Gastrocnemius medialis (tissue), 4 donors: ENCODE results near the gene TSACC. TPM values are rescaled to one million over a fixed set of nuclear protein-coding genes. Genes with fewer than 3 reads are reported as not detected.

Experiments
- ATAC-seq, 2 donors: fragments of 150-250 bp; one replicate each; pipeline ENCODE4 v1.9.1; 2016
- DNase-seq, 2 donors: peaks; one replicate each; pipeline ENCODE4 v3.0.0-alpha.2; 2019
- H3K27ac ChIP-seq, 4 donors: fragments of 200-600 bp; sonication (generic); 1 replicate in 1 of 4; 2 replicates in 3 of 4; pipeline ENCODE4 v1.5.1; 2016 to 2018; ENCODE audit warnings: mild to moderate bottlenecking in 2 of 4, moderate library complexity in 1 of 4
- H3K27me3 ChIP-seq, 3 donors: fragments of 200-600 bp; sonication (generic) in 2 of 3; 1 replicate in 1 of 3; 2 replicates in 2 of 3; pipeline versions ENCODE4 v1.5.1 to v1.6.0; 2016 to 2019; ENCODE audit warnings: mild to moderate bottlenecking in 1 of 3, moderate library complexity in 1 of 3
- H3K36me3 ChIP-seq, 2 donors: fragments of 200-600 bp; sonication (generic) in 1 of 2; one replicate each; pipeline ENCODE4 v1.5.1; 2017 to 2018
- H3K4me1 ChIP-seq, 2 donors: fragments of 200-600 bp; sonication (generic) in 1 of 2; one replicate each; pipeline ENCODE4 v1.5.1; 2016 to 2017; ENCODE audit warnings: mild to moderate bottlenecking in 2 of 2
- H3K4me3 ChIP-seq, 4 donors: fragments of 200-600 bp; sonication (generic) in 3 of 4; 1 replicate in 1 of 4; 2 replicates in 3 of 4; pipeline ENCODE4 v1.5.1; 2016 to 2019; ENCODE audit warnings: mild to moderate bottlenecking in 2 of 4
- H3K9me3 ChIP-seq, 3 donors: fragments of 200-600 bp; sonication (generic) in 2 of 3; 1 replicate in 1 of 3; 2 replicates in 2 of 3; pipeline ENCODE4 v1.5.1; 2016 to 2019
- POLR2A ChIP-seq, 2 donors: fragments of 450-650 bp; IDR thresholded peaks; one replicate each; pipeline ENCODE4 v1.6.1; 2017; ENCODE audit warnings: antibody characterized with exemption in 2 of 2, mild to moderate bottlenecking in 2 of 2, moderate library complexity in 2 of 2
- in situ Hi-C, 4 donors: fragments of 200-750 bp; cut with MboI; loops; one replicate each; pipeline versions ENCODE4 v1.15.0 to v1.8.0; 2017; ENCODE audit warnings: low sequenced_read_pairs in 4 of 4
- intact Hi-C: fragments of 100-400 bp; cut with DNase I; formaldehyde crosslinking; loops from one replicate; pipeline ENCODE4 v1.15.1; 2023; ENCODE audit warnings: low total_unique reads
- total RNA-seq, 4 donors: library from RNA; depleted of rRNA; stranded (reverse); fragments of >200 nt; gene quantifications; one replicate each; pipeline versions ENCODE4 v1.1.0 to v1.2.3, GENCODE V29; 2016
- TF ChIP-seq, protein P1 (sequence below), 5 experiments: fragments of 450-650 bp in 3 of 5; fragments of 200-600 bp in 2 of 5; sonication (generic) in 2 of 5; IDR thresholded peaks in 4 of 5; conservative IDR thresholded peaks in 1 of 5; 1 replicate in 4 of 5; 2 replicates in 1 of 5; pipeline ENCODE4 v1.5.1; 2016 to 2019; ENCODE audit warnings: antibody characterized with exemption in 5 of 5, mild to moderate bottlenecking in 3 of 5, moderate library complexity in 3 of 5

Gene TSACC
- total RNA-seq, 4 donors from 2014 or later = not detected

- DNase-seq = no peak
- in situ Hi-C loops = no loop called here
- Histone ChIP-seq H3K27ac (no peak overlapping the region), H3K4me3 (no peak overlapping the region), H3K36me3 (no peaks in the 10 kb centered on the region), H3K27me3 (peaks cover 19 to 24% (median 22%) of the 10 kb centered on the region in 3 donors), H3K4me1 (no peaks in the 10 kb centered on the region), H3K9me3 (no peaks in the 10 kb centered on the region)
- no peak for TF ChIP-seq POLR2A (IDR thresholded peaks at IDR 0.05)
- TF ChIP-seq, protein P1, sequence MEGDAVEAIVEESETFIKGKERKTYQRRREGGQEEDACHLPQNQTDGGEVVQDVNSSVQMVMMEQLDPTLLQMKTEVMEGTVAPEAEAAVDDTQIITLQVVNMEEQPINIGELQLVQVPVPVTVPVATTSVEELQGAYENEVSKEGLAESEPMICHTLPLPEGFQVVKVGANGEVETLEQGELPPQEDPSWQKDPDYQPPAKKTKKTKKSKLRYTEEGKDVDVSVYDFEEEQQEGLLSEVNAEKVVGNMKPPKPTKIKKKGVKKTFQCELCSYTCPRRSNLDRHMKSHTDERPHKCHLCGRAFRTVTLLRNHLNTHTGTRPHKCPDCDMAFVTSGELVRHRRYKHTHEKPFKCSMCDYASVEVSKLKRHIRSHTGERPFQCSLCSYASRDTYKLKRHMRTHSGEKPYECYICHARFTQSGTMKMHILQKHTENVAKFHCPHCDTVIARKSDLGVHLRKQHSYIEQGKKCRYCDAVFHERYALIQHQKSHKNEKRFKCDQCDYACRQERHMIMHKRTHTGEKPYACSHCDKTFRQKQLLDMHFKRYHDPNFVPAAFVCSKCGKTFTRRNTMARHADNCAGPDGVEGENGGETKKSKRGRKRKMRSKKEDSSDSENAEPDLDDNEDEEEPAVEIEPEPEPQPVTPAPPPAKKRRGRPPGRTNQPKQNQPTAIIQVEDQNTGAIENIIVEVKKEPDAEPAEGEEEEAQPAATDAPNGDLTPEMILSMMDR (IDR thresholded peaks at IDR 0.05 in 4 of 5, conservative IDR thresholded peaks at IDR 0.05 in 1 of 5) = no peak
- no peak for ATAC-seq
- intact Hi-C loops = no loop called here
These were observed 20.9 kb downstream of the TSACC start for GRCh38 chr1:156359249-156359648.

GRCh38 chr1:156359973-156360372 is 21.6 kb downstream of the TSACC start:
- Histone ChIP-seq H3K36me3 (no peaks in the 10 kb centered on the region), H3K9me3 (no peaks in the 10 kb centered on the region), H3K4me1 (no peaks in the 10 kb centered on the region), H3K4me3 (no peak overlapping the region), H3K27ac (no peak overlapping the region), H3K27me3 (peaks cover 19 to 24% (median 22%) of the 10 kb centered on the region in 3 donors)
- ATAC-seq (no peak), DNase-seq (no peak)
- intact Hi-C loops = no loop called here
- no peak for TF ChIP-seq POLR2A (IDR thresholded peaks at IDR 0.05)
- in situ Hi-C loops = no loop called here

DNA sequence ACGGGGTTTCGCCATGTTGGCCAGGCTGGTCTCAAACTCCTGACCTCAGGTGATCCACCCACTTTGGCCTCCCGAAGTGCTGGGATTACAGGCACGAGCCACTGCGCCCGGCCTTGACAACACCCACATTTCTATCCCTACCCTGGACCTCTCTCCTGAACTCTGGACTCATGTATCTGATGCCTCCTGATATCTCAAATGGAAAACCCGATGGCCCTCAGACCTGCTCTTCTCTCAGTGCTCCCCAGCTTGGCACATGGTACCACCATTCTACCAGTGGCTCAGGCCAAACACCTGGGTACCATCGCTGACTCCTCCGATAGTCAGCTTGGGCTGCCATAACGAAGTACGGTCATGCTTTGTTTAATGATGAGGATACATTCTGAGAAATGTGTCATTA is 22.2 kb downstream of the TSACC start:
- intact Hi-C loops = no loop called here

DNA sequence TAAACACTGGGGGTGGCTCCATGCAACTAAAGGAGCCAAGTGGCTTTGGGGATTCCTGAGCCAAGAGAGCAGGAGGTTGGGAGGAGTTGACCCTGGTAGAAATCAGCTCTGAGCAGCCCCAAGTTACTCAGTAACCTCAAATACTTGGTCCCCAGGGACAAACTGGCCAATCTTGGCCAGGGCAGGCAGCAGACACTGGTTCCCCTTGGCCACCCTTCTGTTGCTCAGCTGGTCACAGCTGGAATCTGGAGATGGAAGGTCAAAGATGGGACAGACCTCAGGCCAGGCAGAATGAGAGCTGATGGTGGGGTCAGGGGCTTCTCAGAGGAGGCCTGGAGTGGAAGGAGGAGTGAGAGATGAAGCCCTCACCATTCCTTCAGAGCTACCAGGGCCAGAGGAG is 27.4 kb downstream of the TSACC start:
- no peaks in the 10 kb centered on the region for H3K4me1 ChIP-seq
- H3K4me3 ChIP-seq = no peak overlapping the region
- no peak for DNase-seq
- TF ChIP-seq, protein P1 (IDR thresholded peaks at IDR 0.05 in 4 of 5, conservative IDR thresholded peaks at IDR 0.05 in 1 of 5) = no peak
- no peak for TF ChIP-seq POLR2A (IDR thresholded peaks at IDR 0.05)
- intact Hi-C loops = no loop called here
- in situ Hi-C loops = no loop called here
- H3K9me3 ChIP-seq = no peaks in the 10 kb centered on the region
- peaks cover 16 to 22% (median 22%) of the 10 kb centered on the region in 3 donors for H3K27me3 ChIP-seq
- no peak for ATAC-seq
- no peak overlapping the region for H3K27ac ChIP-seq
- H3K36me3 ChIP-seq = no peaks in the 10 kb centered on the region

More for the DNA sequence above, 22.2 kb downstream of the TSACC start:
- ATAC-seq (no peak), DNase-seq (no peak)
- H3K36me3 ChIP-seq = no peaks in the 10 kb centered on the region
- TF ChIP-seq POLR2A (IDR thresholded peaks at IDR 0.05) = no peak
- TF ChIP-seq, protein P1 (IDR thresholded peaks at IDR 0.05 in 4 of 5, conservative IDR thresholded peaks at IDR 0.05 in 1 of 5) = no peak
- no peak overlapping the region for H3K27ac ChIP-seq
- H3K4me1 ChIP-seq = no peaks in the 10 kb centered on the region
- H3K9me3 ChIP-seq = no peaks in the 10 kb centered on the region
- peaks cover 22 to 25% (median 23%) of the 10 kb centered on the region in 3 donors for H3K27me3 ChIP-seq
- no peak overlapping the region for H3K4me3 ChIP-seq
- in situ Hi-C loops = no loop called here

DNA sequence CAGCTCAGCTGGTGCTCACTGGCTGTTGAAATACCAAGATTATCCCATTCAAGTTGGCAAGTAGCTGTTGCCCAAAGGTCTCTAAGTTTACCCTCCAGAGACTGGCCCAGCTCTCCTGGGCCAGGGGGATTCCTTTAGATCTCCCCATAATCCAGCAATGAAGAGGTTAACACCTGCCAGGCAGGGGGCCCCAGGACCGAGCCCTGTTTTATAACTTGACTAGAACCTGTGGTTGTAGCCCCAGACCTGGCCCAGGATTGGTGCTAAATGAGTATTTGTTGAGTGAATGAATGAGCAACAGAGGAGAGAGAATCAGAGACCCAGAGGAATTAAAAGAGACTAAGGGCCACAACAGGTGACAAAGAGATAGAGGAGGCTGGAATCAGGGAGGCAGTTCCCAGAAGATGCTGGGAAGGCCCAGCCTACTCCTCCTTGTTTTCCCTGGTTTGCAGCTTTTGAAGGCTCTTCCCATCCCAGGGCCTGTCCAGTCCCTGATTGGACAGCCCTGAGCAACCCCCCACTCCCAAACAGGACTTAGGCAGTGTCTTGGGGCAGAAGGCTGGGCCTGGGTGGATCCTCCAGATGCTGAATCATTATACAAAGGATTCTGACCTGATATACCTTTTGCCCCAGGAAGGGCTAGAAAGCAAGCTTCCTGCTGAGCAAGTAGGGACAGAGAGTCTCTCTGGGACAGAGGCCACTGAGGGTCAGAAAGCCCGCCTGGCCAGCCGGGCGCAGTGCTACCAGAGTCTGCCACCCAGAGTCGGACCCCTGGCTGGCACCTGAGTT is 28.2 kb downstream of the TSACC start:
- no peak overlapping the region for H3K27ac ChIP-seq
- no peak overlapping the region for H3K4me3 ChIP-seq
- DNase-seq = no peak
- intact Hi-C loops (no loop called here), in situ Hi-C loops (no loop called here)
- TF ChIP-seq, protein P1 (IDR thresholded peaks at IDR 0.05 in 4 of 5, conservative IDR thresholded peaks at IDR 0.05 in 1 of 5) = no peak
- no peak for TF ChIP-seq POLR2A (IDR thresholded peaks at IDR 0.05)
- no peak for ATAC-seq
- H3K4me1 ChIP-seq = no peaks in the 10 kb centered on the region
- no peaks in the 10 kb centered on the region for H3K9me3 ChIP-seq
- peaks cover 19 to 22% (median 22%) of the 10 kb centered on the region in 3 donors for H3K27me3 ChIP-seq
- H3K36me3 ChIP-seq = no peaks in the 10 kb centered on the region
